Keratinocyte (primary cell): ENCODE results near the gene GPR63.

Experiments
- CTCF ChIP-seq, 3 experiments: IDR thresholded peaks in 1 of 3; conservative IDR thresholded peaks in 1 of 3; optimal IDR thresholded peaks in 1 of 3; 2 replicates in 2 of 3; 3 replicates in 1 of 3; pipeline versions ENCODE3 to v1.5.1; 2011; ENCODE audit warnings: low read length in 3 of 3, mild to moderate bottlenecking in 3 of 3, moderate library complexity in 2 of 3, control low read depth in 1 of 3, inconsistent platforms in 1 of 3; ENCODE audit not compliant: insufficient read depth in 2 of 3; ENCODE audit errors: extremely low read depth in 1 of 3
- EZH2 ChIP-seq: IDR thresholded peaks from one replicate; pipeline ENCODE4 v1.6.1; 2012; ENCODE audit warnings: inconsistent platforms, mild to moderate bottlenecking, low read length, moderate library complexity

GRCh38 chr6:96760153-96760687, 77.1 kb downstream of the GPR63 start:
- peak in 1 of 3 experiments; percentile 19 for TF ChIP-seq CTCF (optimal IDR thresholded peaks at IDR 0.05 in 1 of 3, IDR thresholded peaks at IDR 0.05 in 1 of 3, conservative IDR thresholded peaks at IDR 0.05 in 1 of 3; ENCODE audit: extremely low read depth in 1 of 3, insufficient read depth in 2 of 3, low read length in 3 of 3)
- no peak for TF ChIP-seq EZH2
